T-helper 1 cell treated with Interleukin-12 subunit alpha and Interleukin-12 subunit beta and Interleukin-4 antibody, amounts not matched to agents 30 ng/mL and 1 ng/mL, for 36 hours (primary cell): Measurements from ENCODE around the gene PHACTR3. TPM values are rescaled to one million over a fixed set of nuclear protein-coding genes. Genes with fewer than 3 reads are reported as not detected.

ENCODE experiments used
- intact Hi-C: fragments of 100-400 bp; cut with micrococcal nuclease; formaldehyde crosslinking; loops from one replicate; pipeline ENCODE4 v1.15.1; 2024
- total RNA-seq: library from RNA; stranded (reverse); gene quantifications from 2 replicates; pipeline ENCODE4 v1.2.3, GENCODE V29; 2022

The PHACTR3 gene
- total RNA-seq, 1 donor from 2014 or later: not detected

DNA sequence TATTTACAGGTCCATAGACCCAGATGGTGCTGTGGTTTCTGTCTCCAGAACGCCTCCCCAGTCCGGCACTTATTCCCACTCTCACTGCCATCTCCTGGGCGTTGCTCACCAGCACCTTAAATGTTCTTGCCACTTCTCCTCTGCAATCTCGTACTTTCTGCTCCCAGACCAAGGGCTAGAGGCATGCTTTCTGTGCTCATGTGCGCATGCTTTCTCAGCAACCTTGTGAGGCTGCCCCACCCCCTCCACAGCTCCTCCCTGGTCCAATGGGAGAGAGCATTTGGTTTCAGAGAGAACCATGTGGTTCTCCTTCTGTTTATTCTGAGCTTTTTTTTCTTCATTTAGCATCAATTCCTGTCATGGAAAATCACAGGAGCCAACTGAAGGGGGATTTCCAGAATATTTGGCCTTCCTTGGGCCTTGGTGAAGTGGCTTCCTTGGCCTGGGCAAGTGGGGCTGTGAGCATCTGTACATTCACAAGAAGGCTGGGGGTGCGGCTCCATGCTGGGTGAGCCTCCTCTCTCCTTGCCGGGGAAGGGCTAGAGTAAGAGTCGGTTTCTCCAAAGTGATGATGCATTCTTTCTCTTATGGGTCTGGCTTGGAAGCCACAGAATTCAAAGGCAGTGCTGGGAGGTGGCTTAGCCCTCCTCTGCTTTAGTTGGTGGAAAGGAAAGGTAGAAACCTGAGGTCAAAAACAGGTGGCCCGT lies 66.6 kb downstream of the PHACTR3 start:
- intact Hi-C loops: no loop called here

DNA sequence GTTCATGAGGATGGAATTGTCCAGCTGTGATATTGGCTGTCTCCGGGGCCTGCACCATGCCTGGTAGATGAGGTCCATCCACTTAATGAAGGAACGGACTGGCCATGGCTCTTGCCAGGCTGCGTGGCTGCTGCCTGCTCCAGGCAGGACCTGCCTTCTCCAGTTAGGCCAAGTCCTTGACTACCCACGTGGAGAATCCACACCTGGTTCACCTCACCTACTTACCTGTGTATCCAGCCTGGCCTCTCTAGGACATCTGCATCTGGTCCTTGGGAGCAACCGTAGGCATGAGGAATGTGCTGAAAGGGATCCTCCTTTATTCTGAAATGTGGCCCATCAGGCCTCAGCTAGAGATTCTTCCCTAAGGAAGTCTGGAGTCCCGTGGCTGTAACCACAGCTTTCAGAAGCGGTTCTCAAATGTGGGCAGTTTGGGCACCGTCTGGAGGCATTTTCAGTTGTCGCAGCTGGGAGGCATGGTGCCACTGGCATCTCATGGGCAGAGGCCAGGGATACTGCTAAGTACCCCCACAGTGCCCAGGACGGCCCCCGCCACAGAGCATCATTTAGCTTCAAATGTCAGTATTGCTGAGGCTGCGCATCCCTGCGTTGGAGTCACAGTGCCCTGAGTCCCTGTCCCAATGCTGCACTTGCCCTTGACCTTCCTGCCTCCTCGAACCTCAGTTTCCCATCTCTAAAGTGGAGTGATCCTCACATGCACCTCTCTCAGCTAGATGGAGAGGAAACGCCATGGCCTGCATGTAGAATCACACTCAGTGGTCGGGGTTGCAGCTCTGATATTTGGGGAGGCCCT lies 67.5 kb downstream of the PHACTR3 start:
- intact Hi-C loops: no loop called here

DNA sequence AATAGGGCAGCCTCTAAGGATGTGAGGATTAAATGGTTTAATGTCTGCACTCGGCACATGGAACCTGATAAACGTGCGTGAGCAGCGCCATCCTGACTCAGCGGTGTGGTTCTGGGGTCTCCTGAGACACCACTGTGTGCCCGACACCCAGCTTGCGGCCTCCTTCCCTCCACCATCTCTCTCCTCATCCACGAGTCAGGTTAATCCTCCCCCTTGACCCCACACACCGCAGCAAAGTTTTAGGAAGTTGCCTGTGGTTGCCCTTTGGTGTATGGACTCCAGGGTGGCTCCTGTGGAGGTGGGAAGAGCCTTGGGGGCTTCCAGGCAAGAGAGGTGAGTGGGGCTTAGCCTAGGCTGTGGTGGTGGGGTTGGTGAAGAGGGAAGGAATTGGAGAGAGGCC lies 68.2 kb downstream of the PHACTR3 start:
- intact Hi-C loops: no loop called here

DNA sequence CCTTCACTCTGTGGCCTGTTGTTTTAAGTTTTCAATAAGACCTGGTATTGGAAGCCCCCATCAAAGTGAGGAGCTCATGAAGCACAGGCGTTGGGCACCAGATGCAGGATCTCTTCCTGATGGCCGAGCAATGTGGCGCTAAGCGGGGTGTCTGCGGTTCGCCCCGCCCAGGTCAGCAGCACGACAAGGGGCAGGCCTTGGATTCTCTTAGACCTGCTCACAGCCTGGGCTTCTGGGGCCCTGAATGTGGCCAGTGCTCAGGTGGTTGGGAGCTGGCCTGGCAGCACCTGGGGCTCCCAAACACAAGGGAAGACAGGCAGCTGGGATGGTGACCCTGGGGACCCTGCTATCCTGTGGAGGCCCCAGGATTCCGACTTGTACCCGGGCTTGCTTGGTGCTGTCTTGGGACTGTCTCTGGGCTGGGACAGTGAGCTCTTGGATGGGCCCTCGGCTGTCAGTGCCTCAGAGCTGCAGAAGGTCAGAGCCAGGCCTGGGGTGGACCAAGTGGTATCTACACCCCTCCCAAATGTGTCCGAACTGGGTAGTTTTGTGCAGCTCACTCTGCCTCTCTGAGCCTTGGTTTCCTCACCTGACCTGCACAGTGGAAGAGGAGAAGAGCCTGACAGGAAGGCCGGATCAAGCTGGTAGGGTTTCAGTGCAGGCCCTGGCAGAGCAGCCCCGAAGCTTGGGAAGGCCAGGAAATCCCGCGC lies 69.1 kb downstream of the PHACTR3 start:
- intact Hi-C loops: no loop called here

DNA sequence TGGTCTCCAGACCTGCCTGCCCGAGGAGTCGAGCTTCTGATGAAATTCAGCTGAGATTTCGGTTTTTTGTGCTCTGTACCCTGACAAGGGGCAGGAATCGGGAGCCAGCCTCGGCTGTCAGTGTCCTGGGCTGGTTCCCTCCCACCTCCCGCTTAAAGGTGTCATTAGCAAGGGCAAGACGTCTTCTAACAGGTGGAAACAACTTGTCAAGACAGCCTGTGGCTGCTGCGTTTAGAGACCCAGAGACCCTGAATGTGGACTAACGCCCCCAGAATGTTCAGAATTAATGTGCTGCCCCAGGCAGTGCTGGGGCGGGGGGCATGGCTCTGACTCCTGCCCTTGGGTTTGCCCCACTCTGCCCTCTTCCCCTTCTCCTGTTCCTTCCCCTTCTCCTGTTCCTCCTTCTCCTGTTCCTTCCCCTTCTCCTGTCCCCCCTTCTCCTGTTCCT lies 69.7 kb downstream of the PHACTR3 start:
- intact Hi-C loops: no loop called here

DNA sequence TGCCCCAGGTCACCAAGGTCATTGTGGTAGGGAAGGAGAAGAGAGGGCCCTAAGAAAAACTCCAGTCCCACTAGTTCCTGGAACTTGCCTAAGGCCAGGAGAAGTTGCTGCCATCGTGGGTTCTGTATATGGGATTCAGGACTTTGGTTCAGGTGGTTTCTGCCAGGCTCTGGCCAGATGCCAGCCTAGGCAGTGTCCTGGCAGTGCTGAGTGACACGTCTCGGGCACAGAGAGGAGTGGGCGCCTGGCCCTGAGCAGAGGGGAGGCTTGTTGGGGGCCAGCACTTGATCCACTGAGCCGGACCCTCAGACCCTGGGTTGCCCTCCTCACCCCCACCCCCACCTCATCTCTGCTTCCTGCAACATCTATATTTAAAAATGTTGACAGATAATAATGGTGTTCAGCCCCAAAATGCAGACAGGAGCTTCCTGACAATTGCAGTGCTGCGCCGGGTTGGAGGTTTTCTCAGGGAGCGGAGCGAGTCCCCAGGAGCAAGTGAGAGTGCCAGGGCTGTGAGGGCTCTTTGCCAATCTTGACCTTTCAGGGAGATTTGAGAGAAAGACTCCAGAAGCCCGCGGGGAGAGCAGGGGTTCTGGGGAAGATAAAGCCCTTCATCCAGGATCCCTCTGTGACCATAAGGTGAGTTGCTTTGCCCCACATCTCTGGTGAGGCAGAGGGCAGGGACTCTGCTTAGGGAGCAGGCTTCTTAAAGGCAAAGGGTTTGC lies 71.9 kb downstream of the PHACTR3 start:
- intact Hi-C loops: no loop called here

DNA sequence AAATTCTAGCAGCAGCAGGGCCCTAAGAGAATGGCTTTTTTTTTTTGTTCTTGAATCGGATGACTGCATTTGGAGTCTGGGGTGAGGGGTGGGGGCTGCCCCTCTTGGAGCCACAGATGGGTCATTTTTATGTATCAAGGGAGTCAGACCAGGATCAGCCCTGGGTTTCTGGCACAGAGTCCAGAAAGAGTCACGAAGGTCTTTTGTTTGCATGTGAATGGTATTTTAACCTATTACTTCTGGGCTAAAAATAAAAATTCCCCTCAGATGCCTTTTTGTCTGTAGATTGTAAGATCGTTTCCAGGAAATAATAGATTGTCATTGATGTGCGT lies 72.5 kb downstream of the PHACTR3 start:
- intact Hi-C loops: no loop called here

DNA sequence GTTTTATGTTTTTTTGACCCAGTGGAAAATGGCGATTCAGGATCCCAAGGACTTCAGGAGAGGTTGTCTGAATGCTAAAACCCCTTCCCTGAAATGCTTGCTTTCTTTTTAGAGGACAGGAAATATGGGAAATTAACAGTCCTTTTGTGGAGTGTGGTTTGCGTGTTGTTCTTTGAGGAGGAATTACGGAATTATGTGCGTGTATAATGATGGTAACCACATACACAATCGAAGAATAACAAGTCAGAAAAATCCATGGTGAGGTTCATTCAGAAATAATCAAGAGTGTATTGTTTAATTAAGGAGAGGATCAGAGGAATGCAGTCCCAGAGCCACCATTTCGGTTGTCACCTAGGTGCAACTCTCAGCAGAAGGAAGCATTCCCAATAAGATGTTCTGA lies 73.2 kb downstream of the PHACTR3 start:
- intact Hi-C loops: no loop called here

DNA sequence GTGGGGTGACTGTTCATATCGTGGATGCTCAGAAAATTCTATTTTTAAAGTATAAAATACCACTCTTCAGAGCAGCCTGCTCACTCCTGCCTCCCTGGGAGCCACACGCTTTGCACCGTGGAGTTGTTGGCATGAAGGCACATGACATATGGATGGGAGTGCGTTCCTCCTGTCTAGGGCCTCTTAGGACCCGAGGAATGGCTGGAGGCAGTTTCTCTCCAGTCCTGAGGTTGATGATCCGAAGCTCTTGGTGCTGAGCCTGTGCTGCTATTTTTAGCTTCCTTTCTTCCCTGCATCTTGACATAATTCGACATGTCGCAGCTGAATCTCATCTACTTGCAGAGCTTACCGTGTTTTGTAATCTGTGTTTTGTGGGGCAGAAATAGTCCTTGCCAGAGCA lies 73.9 kb downstream of the PHACTR3 start:
- intact Hi-C loops: no loop called here

DNA sequence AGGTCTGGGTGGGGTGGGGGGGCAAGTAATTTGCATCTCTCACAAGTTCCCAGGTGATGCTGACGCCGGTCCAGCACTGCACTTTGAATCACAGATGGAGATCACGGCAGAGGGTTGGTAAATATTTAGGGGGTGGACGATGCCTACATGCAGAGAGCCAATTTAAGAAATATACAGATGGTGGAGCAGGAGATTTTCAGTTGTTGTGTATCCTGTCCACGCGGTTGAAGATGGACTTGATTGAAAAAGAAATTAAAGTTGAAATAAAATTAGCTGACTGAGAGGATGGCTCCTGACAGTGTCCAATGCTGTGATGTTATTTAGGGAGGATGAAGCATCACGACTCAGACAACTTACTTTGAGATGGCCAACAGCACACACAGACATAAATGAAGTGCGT lies 74.6 kb downstream of the PHACTR3 start:
- intact Hi-C loops: no loop called here

DNA sequence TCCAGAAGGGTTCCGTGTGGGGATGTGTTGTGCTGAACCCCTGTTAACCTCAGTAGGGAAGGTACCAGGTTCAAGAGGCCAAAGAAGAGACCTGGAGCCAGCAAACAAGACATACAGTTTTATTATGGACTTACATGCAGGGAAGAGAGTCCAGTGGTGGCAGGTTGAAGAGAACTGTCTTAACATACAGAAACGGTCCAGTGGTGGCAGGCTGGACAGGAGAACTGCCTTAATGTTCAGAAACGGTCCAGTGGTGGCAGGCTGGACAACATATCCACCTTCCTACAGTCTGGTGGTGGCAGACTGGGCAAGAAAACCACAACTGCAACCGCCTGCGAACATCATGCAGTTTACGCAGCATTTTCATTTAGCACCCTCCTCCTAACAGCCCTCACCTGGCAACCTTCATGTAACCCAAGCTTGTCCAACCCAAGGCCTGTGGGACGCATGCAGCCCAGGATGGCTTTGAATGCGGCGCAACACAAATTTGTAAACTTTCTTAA lies 75.9 kb downstream of the PHACTR3 start:
- intact Hi-C loops: no loop called here

DNA sequence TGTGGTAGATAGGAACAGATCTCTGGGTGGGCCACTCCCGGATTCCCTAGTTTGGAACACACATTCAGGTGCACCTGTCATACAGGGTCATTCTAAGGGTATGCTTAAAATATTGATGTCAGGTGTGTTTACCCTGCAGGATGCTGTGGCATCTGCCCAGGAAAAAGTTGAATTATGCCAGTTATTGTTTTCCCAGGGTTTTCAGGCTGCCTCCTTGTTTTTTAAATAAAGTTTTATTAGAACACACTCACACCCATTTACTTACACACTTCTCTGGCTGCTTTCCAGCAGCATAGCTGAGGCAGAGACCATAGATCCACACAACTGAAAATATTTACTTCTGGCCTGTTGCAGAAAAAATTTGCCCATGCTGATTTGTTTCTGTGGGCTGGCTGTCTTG lies 76.5 kb downstream of the PHACTR3 start:
- intact Hi-C loops: no loop called here

DNA sequence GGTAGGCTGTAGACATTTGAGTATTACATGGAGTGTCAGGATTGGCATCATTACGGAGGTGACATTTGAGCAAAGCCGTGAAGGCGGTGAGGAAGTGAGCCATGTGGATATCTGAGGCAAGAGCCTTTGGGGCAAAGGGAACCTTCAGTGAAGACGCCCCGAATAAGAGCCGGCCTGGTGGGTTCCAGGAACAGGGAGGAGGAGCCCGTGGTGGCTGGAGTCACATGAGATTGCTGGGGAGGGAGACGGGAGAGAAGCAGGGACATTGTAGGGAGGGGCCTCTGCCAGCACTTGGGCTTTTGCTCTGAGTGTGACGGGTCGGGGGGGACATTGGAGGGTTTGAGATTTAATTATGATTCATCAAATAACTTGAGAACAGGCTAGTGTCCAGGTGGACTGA lies 78.3 kb downstream of the PHACTR3 start:
- intact Hi-C loops: no loop called here

DNA sequence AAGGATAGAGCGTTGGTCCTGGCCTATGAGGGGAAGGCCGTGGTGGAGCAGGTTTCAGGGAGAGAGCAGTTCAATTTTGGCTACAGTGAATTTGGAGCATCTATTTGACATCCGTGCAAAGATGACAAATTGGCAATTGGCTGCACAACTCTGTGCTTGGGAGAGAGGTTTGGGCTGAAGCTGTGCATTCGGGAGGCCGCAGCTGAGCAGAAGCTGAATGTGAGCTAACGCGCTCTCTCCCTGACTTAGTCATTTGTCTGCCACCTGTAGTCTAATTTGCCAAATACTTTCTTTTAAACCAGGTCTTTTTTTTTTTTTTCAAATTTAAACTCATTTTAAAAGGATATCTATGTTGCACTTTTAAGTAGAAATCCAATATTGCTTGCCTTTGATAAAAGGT lies 78.8 kb downstream of the PHACTR3 start:
- intact Hi-C loops: no loop called here

DNA sequence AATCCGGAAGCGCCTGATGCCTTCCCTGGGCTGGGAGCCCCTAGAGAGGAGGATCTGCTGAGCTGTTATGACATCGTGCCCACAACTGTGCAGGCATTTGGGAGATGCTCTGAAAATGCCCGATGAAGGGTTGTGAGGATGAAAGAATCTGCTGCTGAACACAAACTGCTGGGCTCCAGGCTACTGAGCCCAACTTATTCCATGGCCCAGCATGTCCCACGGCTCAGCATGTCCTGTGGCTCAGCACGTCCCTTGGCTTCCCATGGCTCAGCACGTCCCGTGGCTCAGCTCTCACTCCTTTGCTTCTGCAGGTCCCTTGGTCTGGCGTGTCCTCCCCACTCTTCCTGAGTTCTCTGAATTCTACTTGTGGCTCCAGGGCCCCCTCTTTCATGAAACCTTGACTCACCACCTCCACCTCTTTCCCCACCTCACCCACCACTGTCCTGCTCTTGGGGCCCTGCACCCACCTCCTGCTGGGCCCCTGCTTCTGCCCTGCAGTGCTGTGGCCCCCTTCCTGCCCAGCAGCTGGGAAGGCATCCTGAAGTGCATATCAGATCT lies 80.4 kb downstream of the PHACTR3 start:
- intact Hi-C loops: no loop called here

DNA sequence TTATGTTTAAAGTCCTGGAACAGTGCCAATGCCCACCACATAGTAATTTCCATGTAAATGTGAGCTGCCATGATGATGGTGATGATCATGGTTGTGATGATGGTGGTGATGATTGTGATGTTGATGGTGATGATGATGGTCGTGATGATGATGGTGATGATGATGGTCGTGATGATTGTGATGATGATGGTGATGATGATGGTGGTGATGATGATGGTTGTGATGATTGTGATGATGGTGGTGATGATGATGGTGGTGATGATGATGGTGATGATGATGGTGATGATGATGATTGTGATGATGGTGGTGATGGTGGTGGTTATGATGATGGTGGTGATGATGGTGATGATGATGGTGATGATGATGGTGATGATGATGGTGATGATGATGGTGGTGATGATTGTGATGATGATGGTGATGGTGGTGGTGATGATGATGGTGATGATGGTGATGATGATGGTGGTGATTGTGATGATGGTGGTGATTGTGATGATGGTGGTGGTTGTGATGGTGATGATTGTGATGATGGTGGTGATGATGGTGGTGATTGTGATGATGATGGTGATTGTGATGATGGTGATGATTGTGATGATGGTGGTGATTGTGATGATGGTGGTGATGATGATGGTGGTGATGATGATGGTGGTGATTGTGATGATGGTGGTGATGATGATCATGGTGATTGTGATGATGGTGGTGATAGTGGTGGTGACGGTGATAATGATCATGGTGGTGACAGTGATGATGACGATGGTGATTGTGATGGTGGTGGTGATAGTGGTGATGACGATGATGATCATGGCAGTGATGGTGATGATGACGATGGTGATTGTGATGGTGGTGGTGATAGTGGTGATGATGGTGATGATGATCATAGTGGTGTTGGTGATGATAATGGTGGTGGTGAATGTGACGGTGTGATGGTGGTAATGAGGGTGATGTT lies 82.3 kb downstream of the PHACTR3 start:
- intact Hi-C loops: no loop called here

DNA sequence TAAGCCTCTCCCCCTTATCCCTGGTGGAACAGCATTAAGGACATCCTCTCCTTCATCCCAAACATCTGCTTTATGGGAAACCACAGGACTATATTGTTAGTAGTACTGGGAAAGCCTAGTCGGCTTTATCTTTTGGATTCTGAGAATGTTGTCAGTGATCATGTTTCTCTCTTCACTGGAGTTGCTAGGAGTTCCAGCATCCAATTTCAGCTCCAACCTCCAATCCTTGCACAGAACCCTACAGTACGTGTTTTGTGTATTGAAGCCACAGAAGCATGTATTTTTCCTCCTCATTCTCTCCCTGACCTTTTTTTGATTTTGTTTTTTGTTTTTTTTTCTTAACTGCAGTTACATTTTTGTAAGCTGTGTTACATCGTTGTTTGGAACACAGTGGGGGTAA lies 84.0 kb downstream of the PHACTR3 start:
- intact Hi-C loops: no loop called here

DNA sequence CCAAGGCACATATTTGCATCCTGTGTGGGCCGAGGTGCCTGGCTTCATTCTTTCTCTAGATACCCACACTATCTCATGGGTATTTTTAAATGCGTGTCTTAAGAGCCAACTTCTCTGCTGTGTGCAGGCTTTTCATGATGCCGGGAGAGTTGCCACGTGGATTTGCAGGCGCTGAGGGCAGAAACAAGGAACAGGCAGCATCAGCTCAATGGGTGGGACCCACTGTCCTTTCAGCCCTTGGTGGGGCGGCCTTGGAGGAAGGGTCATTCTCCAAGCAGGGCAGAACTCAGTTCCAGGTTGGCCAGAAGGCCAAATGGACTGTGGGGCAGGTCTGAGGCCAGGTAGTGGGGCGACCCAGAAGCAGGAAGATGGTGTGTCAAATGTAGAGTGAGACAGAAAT lies 84.7 kb downstream of the PHACTR3 start:
- intact Hi-C loops: no loop called here

DNA sequence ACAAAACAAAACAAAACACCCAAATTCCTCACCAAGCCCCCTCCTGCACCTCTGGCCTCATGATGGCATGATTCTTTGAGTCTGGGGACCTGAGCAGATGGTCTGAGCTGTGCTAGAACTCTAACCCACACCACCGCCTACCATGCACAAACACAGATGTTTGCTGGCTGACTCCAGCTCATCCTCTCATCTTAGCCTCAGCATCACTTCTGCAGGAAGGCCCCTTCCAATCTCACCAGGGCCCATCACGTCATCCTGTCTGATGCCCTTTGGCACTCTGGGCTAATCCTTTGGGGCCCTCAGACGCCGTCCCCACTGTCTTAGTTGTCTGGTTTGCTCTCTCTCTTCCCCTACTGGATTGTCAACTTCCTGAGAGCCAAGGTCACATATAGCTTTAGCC lies 85.8 kb downstream of the PHACTR3 start:
- intact Hi-C loops: no loop called here

DNA sequence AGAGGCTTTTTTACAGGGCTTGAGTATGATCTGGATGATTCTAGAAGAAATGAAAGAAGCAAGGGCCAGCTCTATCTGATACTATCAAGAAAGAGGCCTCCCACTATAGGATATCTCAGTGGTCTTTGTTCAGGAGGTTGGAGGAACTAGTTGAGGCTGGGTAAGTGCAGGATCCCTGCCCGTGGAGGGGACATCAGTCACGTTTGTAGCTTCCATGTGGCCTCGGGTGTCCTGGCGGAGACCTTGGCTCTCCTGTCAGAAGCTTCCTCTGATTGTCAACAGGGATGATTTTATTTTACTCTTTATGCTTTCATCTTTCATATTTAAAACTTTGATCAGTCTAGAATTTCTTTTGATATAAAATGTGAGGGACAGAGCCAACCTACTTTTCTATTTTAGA lies 86.6 kb downstream of the PHACTR3 start:
- intact Hi-C loops: no loop called here
